Measurements from ENCODE around the gene HBE1. TPM values are rescaled to one million over a fixed set of nuclear protein-coding genes. Genes with fewer than 3 reads are reported as not detected.

Gene HBE1
- total RNA-seq, 4 donors from 2014 or later, result not detected

GRCh38 chr11:5304046-5304445, 34.3 kb upstream of the HBE1 start:
- Histone ChIP-seq H3K4me3 (no peak overlapping the region), H3K9me3 (no peaks in the 10 kb centered on the region), H3K27ac (replicated peaks in 1 of 4) (no peak overlapping the region), H3K27me3 (no peaks in the 10 kb centered on the region), H3K4me1 (no peaks in the 10 kb centered on the region), H3K36me3 (no peaks in the 10 kb centered on the region)
- intact Hi-C loops (cut with DNase I), result no loop called here
- DNase-seq (ENCODE audit: extremely low spot score), result no peak
- 92% methylated on average over 1 of the region's 1 CpG for WGBS
- TF ChIP-seq CTCF (IDR thresholded peaks at IDR 0.05), result no peak
- no peak for TF ChIP-seq POLR2A (IDR thresholded peaks at IDR 0.05; ENCODE audit: low read depth)
- TF ChIP-seq EP300 (IDR thresholded peaks at IDR 0.05), result no peak
- TF ChIP-seq POLR2AphosphoS5 (IDR thresholded peaks at IDR 0.05), result no peak

- no peak overlapping the region for H3K27ac ChIP-seq (replicated peaks in 1 of 4)
- H3K4me3 ChIP-seq, result no peak overlapping the region
- intact Hi-C loops (cut with DNase I), result no loop called here
- no peaks in the 10 kb centered on the region for H3K36me3 ChIP-seq
- 68% methylated on average over 5 of the region's 5 CpGs for WGBS
- H3K27me3 ChIP-seq, result no peaks in the 10 kb centered on the region
- no peaks in the 10 kb centered on the region for H3K4me1 ChIP-seq
- TF ChIP-seq POLR2AphosphoS5 (IDR thresholded peaks at IDR 0.05) (no peak), POLR2A (IDR thresholded peaks at IDR 0.05; ENCODE audit: low read depth) (no peak), EP300 (IDR thresholded peaks at IDR 0.05) (no peak), CTCF (IDR thresholded peaks at IDR 0.05) (no peak)
- H3K9me3 ChIP-seq, result no peaks in the 10 kb centered on the region
- DNase-seq (ENCODE audit: extremely low spot score), result no peak
These were observed 33.9 kb upstream of the HBE1 start for GRCh38 chr11:5303626-5304025.

GRCh38 chr11:5301846-5302245, 32.1 kb upstream of the HBE1 start, which contains the start of gene OR51B4:
Gene OR51B4 (minus strand): TSS chr11:5301946. CDS start chr11:5301946, 0 bp downstream.
- no peak for DNase-seq (ENCODE audit: extremely low spot score)
- H3K4me1 ChIP-seq, result no peaks in the 10 kb centered on the region
- H3K4me3 ChIP-seq, result no peak within 1 kb of the TSS
- no peaks in the 10 kb centered on the region for H3K9me3 ChIP-seq
- intact Hi-C loops (cut with DNase I), result no loop called here
- H3K27me3 ChIP-seq, result no peaks in the 10 kb centered on the region
- H3K27ac ChIP-seq (replicated peaks in 1 of 4), result no peak within 1 kb of the TSS
- 88% methylated on average over 2 of the region's 2 CpGs for WGBS
- no peak for TF ChIP-seq POLR2AphosphoS5 (IDR thresholded peaks at IDR 0.05)
- no peaks in the 10 kb centered on the region for H3K36me3 ChIP-seq

- no peaks in the 10 kb centered on the region for H3K36me3 ChIP-seq
- no peaks in the 10 kb centered on the region for H3K27me3 ChIP-seq
- H3K27ac ChIP-seq (replicated peaks in 1 of 4), result no peak overlapping the region
- intact Hi-C loops (cut with DNase I), result no loop called here
- DNase-seq (ENCODE audit: extremely low spot score), result no peak
- H3K4me1 ChIP-seq, result no peaks in the 10 kb centered on the region
- no peak overlapping the region for H3K4me3 ChIP-seq
- H3K9me3 ChIP-seq, result no peaks in the 10 kb centered on the region
- TF ChIP-seq CTCF (IDR thresholded peaks at IDR 0.05) (no peak), EP300 (IDR thresholded peaks at IDR 0.05) (no peak), POLR2A (IDR thresholded peaks at IDR 0.05; ENCODE audit: low read depth) (no peak), POLR2AphosphoS5 (IDR thresholded peaks at IDR 0.05) (no peak)
- 63% methylated on average over 3 of the region's 3 CpGs for WGBS
These were observed 30.5 kb upstream of the HBE1 start for GRCh38 chr11:5300251-5300650.

- intact Hi-C loops (cut with DNase I), result no loop called here
- Histone ChIP-seq H3K4me1 (no peaks in the 10 kb centered on the region), H3K27ac (replicated peaks in 1 of 4) (no peak overlapping the region), H3K9me3 (no peaks in the 10 kb centered on the region), H3K36me3 (no peaks in the 10 kb centered on the region), H3K27me3 (no peaks in the 10 kb centered on the region), H3K4me3 (no peak overlapping the region)
- no peak for DNase-seq (ENCODE audit: extremely low spot score)
- WGBS, result 0% methylated on average over 1 of the region's 1 CpG
- TF ChIP-seq POLR2A (IDR thresholded peaks at IDR 0.05; ENCODE audit: low read depth) (no peak), CTCF (IDR thresholded peaks at IDR 0.05) (no peak), POLR2AphosphoS5 (IDR thresholded peaks at IDR 0.05) (no peak), EP300 (IDR thresholded peaks at IDR 0.05) (no peak)
These were observed 28.7 kb upstream of the HBE1 start for GRCh38 chr11:5298451-5298850.
